ENCODE data around the gene HOXC9. TPM values are rescaled to one million over a fixed set of nuclear protein-coding genes. Genes with fewer than 3 reads are reported as not detected.
A peak's percentile ranks its signal among the peaks of the same experiment; 100 is the strongest.

Gene HOXC9
- total RNA-seq, 1 donor from 2014 or later: 1.2 TPM

- Histone ChIP-seq H3K4me3 (no peak overlapping the region), H3K27ac (no peak overlapping the region), H3K27me3 (peaks cover 16% of the 10 kb centered on the region), H3K36me3 (no peaks in the 10 kb centered on the region), H3K4me1 (peaks cover 0 to 18% of the 10 kb centered on the region in 2 donors), H3K9me3 (no peaks in the 10 kb centered on the region)
- TF ChIP-seq, protein P1, sequence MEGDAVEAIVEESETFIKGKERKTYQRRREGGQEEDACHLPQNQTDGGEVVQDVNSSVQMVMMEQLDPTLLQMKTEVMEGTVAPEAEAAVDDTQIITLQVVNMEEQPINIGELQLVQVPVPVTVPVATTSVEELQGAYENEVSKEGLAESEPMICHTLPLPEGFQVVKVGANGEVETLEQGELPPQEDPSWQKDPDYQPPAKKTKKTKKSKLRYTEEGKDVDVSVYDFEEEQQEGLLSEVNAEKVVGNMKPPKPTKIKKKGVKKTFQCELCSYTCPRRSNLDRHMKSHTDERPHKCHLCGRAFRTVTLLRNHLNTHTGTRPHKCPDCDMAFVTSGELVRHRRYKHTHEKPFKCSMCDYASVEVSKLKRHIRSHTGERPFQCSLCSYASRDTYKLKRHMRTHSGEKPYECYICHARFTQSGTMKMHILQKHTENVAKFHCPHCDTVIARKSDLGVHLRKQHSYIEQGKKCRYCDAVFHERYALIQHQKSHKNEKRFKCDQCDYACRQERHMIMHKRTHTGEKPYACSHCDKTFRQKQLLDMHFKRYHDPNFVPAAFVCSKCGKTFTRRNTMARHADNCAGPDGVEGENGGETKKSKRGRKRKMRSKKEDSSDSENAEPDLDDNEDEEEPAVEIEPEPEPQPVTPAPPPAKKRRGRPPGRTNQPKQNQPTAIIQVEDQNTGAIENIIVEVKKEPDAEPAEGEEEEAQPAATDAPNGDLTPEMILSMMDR (IDR thresholded peaks at IDR 0.05): no peak
- intact Hi-C loops (cut with DNase I): no loop called here
- DNase-seq (ENCODE audit: low spot score in 2 of 2): no peak
Measured at GRCh38 chr12:54004841-54005530, 5.0 kb downstream of the HOXC9 start.

DNA sequence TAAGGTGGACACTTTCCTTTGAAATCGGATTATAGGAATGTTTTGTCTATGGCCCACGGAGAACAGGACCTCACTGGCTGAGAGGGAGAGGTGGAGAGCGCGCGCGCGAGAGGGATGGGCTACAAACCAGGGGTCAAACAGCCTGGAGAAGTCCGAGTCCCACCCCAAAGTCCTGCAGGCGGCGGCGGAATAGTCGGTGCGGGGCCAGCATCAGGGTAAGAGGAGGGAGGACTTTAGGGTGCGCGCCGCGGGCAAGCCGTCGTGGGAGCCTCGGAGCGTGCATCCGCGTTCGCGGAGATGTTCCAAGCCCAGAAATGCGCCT lies 5.5 kb downstream of the HOXC9 start:
- no peaks in the 10 kb centered on the region for H3K9me3 ChIP-seq
- H3K36me3 ChIP-seq: no peaks in the 10 kb centered on the region
- TF ChIP-seq, protein P1 (IDR thresholded peaks at IDR 0.05): no peak
- no peak overlapping the region for H3K4me3 ChIP-seq
- DNase-seq (ENCODE audit: low spot score in 2 of 2): no peak
- H3K4me1 ChIP-seq: peaks cover 0 to 14% of the 10 kb centered on the region in 2 donors
- H3K27ac ChIP-seq: no peak overlapping the region
- intact Hi-C loops (cut with DNase I): no loop called here
- H3K27me3 ChIP-seq: peaks cover 12% of the 10 kb centered on the region

GRCh38 chr12:54005853-54006558 lies 6.0 kb downstream of the HOXC9 start:
- no peaks in the 10 kb centered on the region for H3K9me3 ChIP-seq
- TF ChIP-seq, protein P1 (IDR thresholded peaks at IDR 0.05): peak; percentile 93 to 96 (median 96)
- peaks cover 6% of the 10 kb centered on the region for H3K27me3 ChIP-seq
- intact Hi-C loops (cut with DNase I): loop anchor here (1.0 to 2.0 kb wide), 4 partner anchors 27 to 201 kb away; partner anchors contain the start of gene HOXC5
- H3K36me3 ChIP-seq: no peaks in the 10 kb centered on the region
- peak overlapping the region in 1 of 2 donors; percentile 28 for H3K4me3 ChIP-seq
- H3K27ac ChIP-seq: no peak overlapping the region
- H3K4me1 ChIP-seq: peaks cover 0 to 11% of the 10 kb centered on the region in 2 donors
- DNase-seq (ENCODE audit: low spot score in 2 of 2): peak; percentile 31 to 94

DNA sequence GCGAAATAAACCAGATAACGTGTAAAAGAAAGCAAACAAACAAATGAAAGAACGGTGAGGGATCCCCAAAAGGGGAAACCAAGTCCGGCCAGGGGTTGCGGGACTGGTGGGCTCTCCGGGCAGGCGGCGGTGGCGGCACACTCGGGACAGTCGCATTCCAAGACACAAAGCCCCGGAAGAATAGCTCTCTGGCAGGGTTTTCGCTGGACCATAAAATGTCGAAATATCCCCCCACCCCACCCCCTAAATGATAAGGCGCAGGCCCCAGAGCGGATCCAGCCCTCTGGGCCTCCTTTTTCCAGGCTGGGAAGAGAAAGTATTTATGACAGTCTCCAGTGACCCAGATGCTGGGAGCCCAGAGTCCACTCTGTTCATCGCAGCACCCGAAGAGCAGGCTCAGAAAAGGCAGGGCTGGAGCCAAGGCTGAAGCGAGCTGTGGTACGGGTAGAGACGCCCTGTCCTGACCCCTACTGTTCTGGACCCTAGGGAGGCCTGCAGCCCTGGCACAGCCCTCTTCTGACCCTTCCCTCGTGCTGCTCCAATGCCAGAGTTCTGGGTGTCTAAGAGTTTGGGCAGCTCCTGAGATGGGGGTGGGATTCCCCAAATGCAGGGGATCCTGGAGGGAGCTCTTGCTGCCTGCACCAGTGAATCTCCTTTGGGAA lies 6.7 kb downstream of the HOXC9 start:
- intact Hi-C loops (cut with DNase I): loop anchor here (1.0 to 2.0 kb wide), 4 partner anchors 26 to 201 kb away; partner anchors contain the start of gene HOXC5
- DNase-seq (ENCODE audit: low spot score in 2 of 2): no peak
- peaks cover 0 to 11% of the 10 kb centered on the region in 2 donors for H3K4me1 ChIP-seq
- H3K27ac ChIP-seq: no peak overlapping the region
- peak overlapping the region in 1 of 2 donors; percentile 28 for H3K4me3 ChIP-seq
- TF ChIP-seq, protein P1 (IDR thresholded peaks at IDR 0.05): no peak
- no peaks in the 10 kb centered on the region for H3K36me3 ChIP-seq
- no peaks in the 10 kb centered on the region for H3K9me3 ChIP-seq
- peaks cover 5% of the 10 kb centered on the region for H3K27me3 ChIP-seq

- intact Hi-C loops (cut with DNase I): loop anchor here (2.0 kb wide), 2 partner anchors 25 to 193 kb away; partner anchors contain the start of gene HOXC5
- H3K9me3 ChIP-seq: no peaks in the 10 kb centered on the region
- peaks cover 5% of the 10 kb centered on the region for H3K27me3 ChIP-seq
- no peak overlapping the region for H3K27ac ChIP-seq
- TF ChIP-seq, protein P1 (IDR thresholded peaks at IDR 0.05): no peak
- no peak for DNase-seq (ENCODE audit: low spot score in 2 of 2)
- H3K4me3 ChIP-seq: no peak overlapping the region
- H3K36me3 ChIP-seq: no peaks in the 10 kb centered on the region
- peaks cover 0 to 11% of the 10 kb centered on the region in 2 donors for H3K4me1 ChIP-seq
Measured at GRCh38 chr12:54007538-54008259, 7.7 kb downstream of the HOXC9 start.
